ENCODE results near the gene DDIT4. TPM values are rescaled to one million over a fixed set of nuclear protein-coding genes. Genes with fewer than 3 reads are reported as not detected.
A peak's percentile ranks its signal among the peaks of the same experiment; 100 is the strongest.

DDIT4 gene
- total and polyA plus RNA-seq, 9 of the 15 experiments (the other 6 are each of a cell fraction or from before 2014, with no cell fraction given) = 8.2 to 675 (median 159) TPM

GRCh38 chr10:72265990-72266865, 7.5 kb upstream of the DDIT4 start (continued):
- TF ChIP-seq PCBP2 (IDR thresholded peaks at IDR 0.05; ENCODE audit: low read depth, low read length, poor library complexity, severe bottlenecking) (no peak), ATF1 (CRISPR knock-in tag; IDR thresholded peaks at IDR 0.05) (no peak), ATF1 (tag; IDR thresholded peaks at IDR 0.05) (no peak), ZNF766 (CRISPR knock-in tag; conservative IDR thresholded peaks at IDR 0.05) (peak; percentile 52; the same call in 1 of the 2 replicates), NR1H2 (CRISPR knock-in tag; IDR thresholded peaks at IDR 0.05) (no peak), MECOM (CRISPR knock-in tag; IDR thresholded peaks at IDR 0.05) (no peak), GMEB1 (CRISPR knock-in tag; IDR thresholded peaks at IDR 0.05) (no peak), ATF7 (IDR thresholded peaks at IDR 0.05) (0 out of 2 replicates have a peak, but pooled peaks have one; percentile 68), MYNN (IDR thresholded peaks at IDR 0.05) (no peak), MYNN (CRISPR knock-in tag; IDR thresholded peaks at IDR 0.05) (no peak), CBFA2T2 (conservative IDR thresholded peaks at IDR 0.05) (no peak), MNT (conservative IDR thresholded peaks at IDR 0.05) (no peak), ELF2 (CRISPR knock-in tag; IDR thresholded peaks at IDR 0.05) (no peak), CGGBP1 (CRISPR knock-in tag; IDR thresholded peaks at IDR 0.05) (no peak), ZNF76 (CRISPR knock-in tag; IDR thresholded peaks at IDR 0.05; ENCODE audit: borderline replicate concordance) (no peak), CCNT2 (IDR thresholded peaks at IDR 0.05; ENCODE audit: borderline replicate concordance, extremely low read depth, insufficient read length, low read depth, low read length) (no peak), KLF13 (tag; IDR thresholded peaks at IDR 0.05; ENCODE audit: borderline replicate concordance, low read depth) (no peak), PRPF4 (IDR thresholded peaks at IDR 0.05; ENCODE audit: insufficient read depth, low read depth, low read length, poor library complexity, severe bottlenecking) (no peak), STAG1 (CRISPR knock-in tag; IDR thresholded peaks at IDR 0.05; ENCODE audit: borderline replicate concordance) (no peak), NR2C1 (IDR thresholded peaks at IDR 0.05) (no peak), NR2C1 (tag; IDR thresholded peaks at IDR 0.05) (no peak), SNRNP70 (optimal IDR thresholded peaks at IDR 0.05; ENCODE audit: low read depth, low read length) (no peak), ZBTB49 (CRISPR knock-in tag; IDR thresholded peaks at IDR 0.05; ENCODE audit: borderline replicate concordance) (no peak), ZNF140 (CRISPR knock-in tag; IDR thresholded peaks at IDR 0.05) (no peak)
